Activated CD8-positive, alpha-beta memory T cell treated with anti-CD3 and anti-CD28 coated beads for 4 hours (primary cell): ENCODE results near the gene POR.
"Not testable (repeated sequence)": the region's sequence is repeated elsewhere in the genome, so short reads cannot be mapped to it uniquely, and the experiment has no call there.

Experiments used
- DNase-seq, 2 donors: peaks; one replicate each; pipeline ENCODE4 v3.0.0-alpha.2; 2020; ENCODE audit warnings: low read depth in 2 of 2

POR gene

GRCh38 chr7:75884476-75884875, 30.5 kb upstream of the POR start:
- DNase-seq = no peak

- no peak for DNase-seq
These were observed 29.9 kb upstream of the POR start for GRCh38 chr7:75885036-75885435.

GRCh38 chr7:75887669-75888369, 27.1 kb upstream of the POR start:
- no peak for DNase-seq

GRCh38 chr7:75888464-75889222, 26.3 kb upstream of the POR start:
- DNase-seq = no peak

- no peak for DNase-seq
These were observed 25.6 kb upstream of the POR start for GRCh38 chr7:75889223-75889825.

GRCh38 chr7:75889826-75890225, 25.1 kb upstream of the POR start:
- DNase-seq = no peak

GRCh38 chr7:75891237-75891636, 23.7 kb upstream of the POR start:
- DNase-seq = not testable (repeated sequence)

GRCh38 chr7:75891815-75892411, 23.0 kb upstream of the POR start:
- no peak for DNase-seq

- no peak for DNase-seq
These were observed 22.2 kb upstream of the POR start for GRCh38 chr7:75892634-75893272.

GRCh38 chr7:75896803-75897327, 18.1 kb upstream of the POR start:
- no peak for DNase-seq

- no peak for DNase-seq
These were observed 14.2 kb upstream of the POR start for GRCh38 chr7:75900617-75901315.

- DNase-seq = no peak
These were observed 9.0 kb upstream of the POR start for GRCh38 chr7:75905785-75906604.

- no peak for DNase-seq
These were observed 7.8 kb upstream of the POR start for GRCh38 chr7:75906991-75907667.

- DNase-seq = not testable (repeated sequence)
These were observed 7.3 kb upstream of the POR start for GRCh38 chr7:75907668-75908039.

GRCh38 chr7:75909521-75910132, 5.3 kb upstream of the POR start:
- no peak for DNase-seq

GRCh38 chr7:75911186-75911585, 3.8 kb upstream of the POR start:
- not testable (repeated sequence) for DNase-seq

- no peak for DNase-seq
These were observed 1.5 kb upstream of the POR start for GRCh38 chr7:75913437-75913836.

GRCh38 chr7:75914169-75914654, 743 bp upstream of the POR start:
- no peak for DNase-seq
